HG03025 (cell line): Measurements from ENCODE around the gene C10orf120.

ENCODE experiments used
- ATAC-seq: cut with Tn5 transposase; IDR thresholded peaks from one replicate; pipeline ENCODE4 v1.9.1; 2021; ENCODE audit warnings: mild to moderate bottlenecking, moderate library complexity; ENCODE audit not compliant: unreplicated experiment, low FRiP score

The C10orf120 gene

DNA sequence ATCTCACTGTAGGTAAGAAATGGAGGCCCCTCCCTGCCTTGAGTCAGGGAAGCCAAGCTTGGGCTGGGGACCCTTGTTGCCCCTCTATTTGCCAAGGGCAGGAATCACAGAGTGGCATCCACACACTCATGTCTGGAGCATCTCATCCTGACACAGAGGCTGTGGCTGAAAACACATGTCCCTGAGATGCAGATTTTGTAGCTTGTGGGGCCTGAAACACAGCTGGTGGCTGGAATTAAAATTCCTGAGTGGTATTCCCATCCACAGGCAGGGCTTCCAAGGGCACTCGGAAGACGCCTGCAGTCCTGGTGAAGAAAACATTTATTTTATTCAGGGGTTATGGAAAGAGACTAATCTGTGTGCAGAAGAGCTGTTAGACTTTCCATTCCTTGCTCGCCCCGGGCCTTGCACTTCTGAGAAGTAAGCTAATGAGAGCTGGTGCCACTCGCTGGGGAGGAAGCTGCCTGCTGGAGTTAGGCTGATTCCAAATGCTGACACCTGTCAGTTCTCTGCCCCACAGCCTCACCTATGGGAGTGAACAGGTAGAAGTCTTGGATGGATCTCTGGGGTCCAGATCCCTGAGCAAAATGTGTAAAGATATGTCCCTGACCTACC is 36.0 kb downstream of the C10orf120 start:
- ATAC-seq, result no peak

DNA sequence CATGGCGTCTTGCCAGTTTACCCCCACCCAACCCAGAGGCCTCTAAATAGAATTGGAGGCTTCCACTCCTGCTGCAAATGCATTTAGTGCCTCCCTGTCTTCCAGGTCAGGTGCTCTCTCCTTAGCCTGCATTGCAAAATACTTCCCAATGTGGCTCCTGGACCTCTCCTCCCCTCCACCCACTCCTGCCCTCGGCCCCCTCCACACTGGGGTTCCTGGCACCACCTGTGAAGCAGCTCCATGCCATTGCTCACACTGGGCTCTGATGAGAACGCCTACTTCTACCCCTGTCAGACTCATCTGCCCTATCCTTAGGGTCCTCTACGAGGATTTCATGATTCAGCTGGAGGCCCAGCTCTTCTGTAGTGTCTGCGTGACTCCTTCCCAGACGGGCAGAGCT is 37.4 kb downstream of the C10orf120 start:
- no peak for ATAC-seq

DNA sequence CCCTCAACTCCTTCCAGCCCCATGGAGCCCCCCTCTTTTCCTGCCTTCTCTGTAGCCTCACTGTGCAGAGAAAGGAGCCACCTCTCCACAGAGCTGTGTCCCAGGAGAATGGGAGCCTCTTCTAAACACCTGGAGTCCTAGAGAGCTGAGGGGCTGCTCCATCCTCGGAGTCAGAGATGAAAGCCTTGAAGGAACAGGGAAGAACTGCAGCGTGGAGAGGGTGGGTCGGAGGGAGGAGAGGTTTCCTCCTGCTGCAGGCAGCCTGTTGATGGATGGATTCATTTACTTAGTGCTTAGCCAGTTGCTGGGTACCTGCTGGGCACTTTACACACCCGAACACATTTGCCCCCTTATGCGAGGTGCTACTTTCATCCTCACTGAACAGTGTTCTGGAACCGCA is 39.0 kb downstream of the C10orf120 start:
- ATAC-seq, result no peak

DNA sequence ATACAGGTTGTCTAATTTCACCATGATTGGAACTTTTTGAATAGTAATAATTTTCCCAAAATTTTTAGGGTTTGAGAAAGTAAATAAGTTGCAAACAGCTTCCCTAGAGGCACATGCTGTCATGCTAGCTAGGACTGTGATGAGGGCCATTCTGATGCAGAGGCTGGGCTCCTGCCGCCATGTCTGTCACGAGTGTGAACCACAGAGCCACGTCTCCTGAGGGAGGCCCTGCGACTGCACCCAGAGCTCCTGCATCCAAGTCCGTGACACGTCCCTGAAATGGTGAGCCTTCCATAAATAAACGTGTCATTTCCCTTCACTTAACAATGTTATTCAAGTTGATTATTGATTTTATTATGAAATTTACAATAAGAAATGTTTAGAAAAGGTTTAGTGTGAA is 40.0 kb downstream of the C10orf120 start:
- ATAC-seq, result no peak

DNA sequence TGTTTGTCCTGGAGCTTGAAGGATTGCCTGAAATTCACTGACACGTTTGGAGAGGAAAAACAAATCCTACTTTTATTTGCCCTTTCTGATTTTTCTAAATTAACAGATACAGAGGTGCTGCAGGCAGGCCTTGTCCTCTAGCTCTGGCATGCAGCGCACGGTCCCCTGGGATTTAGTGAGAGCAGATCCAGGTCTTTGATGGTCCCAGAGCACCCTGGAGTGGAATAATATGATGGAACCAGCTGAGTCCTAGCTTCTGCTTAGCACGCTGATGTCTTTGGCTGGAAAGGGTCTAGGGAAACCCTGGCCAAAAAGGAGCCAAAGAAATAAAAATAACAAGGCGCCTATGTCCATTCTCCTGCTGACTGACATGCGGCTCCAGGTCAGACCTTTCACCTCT is 40.5 kb downstream of the C10orf120 start:
- no peak for ATAC-seq

DNA sequence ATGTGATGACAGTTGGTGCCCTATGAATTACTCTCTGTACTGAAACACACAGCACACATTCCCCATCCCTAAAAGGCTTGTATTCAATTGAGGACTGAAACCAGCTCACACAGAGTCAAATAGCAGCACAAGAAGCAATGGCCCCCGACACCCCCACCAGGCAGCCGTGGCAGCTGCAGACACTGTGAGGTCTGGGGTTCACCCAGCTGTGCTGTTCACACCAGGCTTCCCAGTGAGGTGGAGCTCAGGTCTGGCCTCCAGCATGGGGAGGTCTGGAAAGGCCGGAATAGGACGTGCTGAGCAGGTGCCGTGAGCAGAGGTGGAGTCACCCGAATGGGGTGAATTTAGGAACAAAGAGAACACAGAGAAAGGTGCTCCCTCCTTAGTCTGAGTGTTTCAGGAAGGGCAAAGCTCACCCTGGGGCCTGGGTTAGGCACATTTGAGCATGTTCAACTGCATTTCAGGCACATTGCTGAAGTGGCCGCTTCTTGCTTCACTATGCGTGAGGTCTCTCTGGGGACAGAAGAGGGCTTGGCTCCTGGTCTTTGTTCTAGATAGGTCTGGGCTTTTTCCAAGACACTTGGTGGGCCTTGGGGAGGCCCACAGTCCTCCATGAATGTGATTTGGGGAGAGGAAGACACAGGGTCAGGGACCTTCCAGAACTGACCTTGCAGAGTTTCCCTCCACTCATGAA is 41.1 kb downstream of the C10orf120 start:
- no peak for ATAC-seq

DNA sequence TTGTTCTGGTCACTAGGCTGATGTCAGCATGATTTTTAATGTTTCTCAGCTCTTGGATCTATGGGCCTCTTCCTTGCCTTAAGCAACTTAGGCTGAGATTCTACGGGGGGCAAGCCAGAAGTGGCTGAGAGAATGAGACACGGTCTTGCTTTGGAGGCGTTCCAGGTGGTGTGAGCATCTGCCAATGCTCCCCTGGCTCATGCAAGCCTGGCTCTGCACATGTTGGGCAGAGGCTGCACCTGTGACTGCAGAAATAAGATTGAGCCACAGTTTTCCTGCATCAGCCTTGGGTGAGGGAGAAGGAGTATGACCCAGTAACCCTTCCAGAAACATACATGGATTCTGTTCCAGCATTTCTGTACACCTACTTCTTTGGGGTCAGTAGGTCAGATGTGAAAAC is 41.9 kb downstream of the C10orf120 start:
- no peak for ATAC-seq

DNA sequence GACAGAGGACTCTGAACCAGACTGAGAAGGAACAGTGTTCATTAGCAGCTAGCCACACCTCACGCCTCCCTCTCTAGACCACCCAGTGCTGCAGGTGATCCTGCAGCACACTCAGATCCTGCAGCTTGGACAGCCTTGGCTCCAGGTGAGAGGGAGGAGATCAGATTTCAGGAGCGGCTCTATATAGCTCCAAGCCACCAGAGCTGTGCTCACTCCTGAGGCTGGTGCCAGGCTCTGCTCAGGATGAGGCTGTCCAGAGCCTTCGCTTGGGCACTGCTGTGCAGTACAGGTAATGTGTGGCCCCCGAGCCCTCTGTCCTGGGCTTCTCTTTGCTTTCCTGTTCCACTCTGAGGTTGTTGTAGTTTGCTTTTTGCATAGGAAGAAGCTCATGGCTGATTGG is 42.4 kb downstream of the C10orf120 start:
- no peak for ATAC-seq

DNA sequence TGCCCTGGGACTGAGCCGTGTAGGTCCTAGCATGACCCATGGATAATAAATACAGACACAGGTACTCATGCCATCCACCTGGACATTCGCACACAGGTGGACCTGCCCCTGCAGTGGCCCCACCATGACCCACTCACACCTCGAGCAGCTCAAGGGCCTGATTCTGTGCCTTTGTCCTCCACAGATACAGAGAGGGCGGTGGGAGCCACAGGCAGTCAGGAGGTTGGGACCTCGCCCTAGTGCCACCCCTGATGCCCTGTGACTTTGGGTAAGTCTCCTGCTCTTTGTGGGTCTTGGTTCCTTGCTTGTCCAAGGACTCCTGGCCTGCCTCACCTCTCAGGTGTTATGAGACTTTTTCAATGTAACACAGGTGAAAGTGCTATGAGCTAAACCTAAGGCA is 42.9 kb downstream of the C10orf120 start:
- no peak for ATAC-seq

DNA sequence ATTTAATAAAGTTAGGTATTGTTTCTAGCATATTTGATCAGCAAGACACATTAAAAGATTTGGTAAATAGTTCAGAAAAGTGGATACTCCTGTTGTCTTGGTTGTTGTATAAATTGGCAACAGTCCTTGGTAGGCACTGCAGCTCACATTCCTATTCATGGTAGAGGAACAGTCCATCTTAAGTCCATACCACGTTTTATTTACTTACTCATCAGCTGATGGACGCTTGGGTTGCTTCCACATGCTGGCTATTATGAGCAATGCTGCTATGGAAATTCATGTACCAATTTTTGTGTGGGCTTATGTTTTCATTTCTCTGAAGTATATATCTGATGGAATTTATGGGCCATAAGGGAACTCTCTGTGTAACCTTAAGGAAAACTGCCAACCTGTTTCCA is 43.3 kb downstream of the C10orf120 start:
- no peak for ATAC-seq

DNA sequence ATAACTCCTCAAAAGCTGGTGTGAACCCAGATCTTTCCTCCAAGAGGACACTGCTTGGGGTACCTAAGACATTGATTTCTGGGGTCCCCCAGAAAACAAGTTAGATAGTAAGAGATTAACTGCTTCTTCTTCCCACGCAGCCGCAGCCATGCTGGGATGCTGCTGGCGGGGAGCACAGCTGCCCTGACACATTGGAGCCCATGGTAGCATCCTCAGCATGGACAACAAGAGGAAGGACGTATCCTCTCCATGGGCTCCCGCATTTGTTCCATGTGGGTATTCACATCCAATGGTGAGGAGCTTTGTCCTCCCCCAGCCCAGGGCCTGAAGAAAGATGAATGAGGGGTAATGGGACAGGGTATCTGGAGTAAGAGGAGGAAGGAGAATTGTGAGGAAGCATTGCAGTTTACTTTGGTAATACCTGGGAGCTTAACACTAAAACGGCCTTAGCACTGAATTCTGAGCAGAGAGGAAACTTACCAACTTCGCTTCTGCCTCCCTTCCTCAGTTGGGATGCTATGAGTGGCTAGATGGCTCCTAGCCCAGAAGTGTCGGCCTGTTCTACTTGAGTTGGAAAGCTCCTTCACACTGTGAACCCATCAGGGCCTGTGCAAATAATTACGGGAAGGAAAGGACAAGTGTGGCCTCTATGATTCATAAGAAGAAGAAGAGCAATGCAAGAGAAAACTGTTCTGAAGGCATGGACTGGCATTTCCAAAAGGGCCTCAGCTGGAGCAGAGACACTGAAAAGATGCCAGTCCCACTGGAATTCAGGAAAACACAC is 43.9 kb downstream of the C10orf120 start:
- ATAC-seq, result no peak

DNA sequence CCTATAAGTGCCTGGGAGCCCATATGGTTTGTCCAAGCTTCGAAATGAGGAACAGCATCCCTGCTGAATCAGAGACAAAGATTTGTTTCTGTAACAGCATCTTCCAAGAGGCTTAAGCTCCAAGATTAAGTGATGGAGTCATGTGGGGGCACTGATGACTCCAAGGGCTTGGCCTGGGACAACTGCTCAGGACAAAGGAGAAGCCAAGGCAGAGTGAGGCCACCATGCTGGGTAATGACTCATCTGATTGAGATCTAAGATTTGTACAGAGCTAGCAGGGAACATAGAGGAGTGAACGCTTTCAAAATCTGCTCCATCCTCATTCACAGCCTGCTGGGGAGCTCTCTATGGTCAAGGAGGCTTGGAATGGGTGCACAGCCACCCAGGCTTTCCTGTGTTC is 49.3 kb downstream of the C10orf120 start:
- ATAC-seq, result no peak

DNA sequence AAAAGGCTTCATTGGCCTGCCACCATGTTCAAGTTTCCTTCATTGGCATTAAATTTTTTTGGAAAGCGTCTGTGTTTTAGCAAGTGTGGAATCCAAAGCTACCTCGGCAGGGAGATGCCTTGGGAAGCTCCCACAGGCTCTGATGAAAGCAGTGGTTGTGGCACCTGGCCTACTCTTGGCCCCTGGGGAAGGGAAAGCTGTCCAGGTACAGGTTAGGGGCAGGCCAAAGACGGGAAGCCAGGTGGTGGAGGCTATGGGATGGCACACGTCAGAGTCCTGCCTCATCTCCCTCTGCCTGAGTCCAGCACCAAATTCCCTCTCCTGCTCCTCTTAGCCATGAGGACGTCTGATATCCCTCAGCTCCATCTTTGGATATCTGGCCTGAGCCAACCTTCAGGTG is 49.7 kb downstream of the C10orf120 start:
- no peak for ATAC-seq

DNA sequence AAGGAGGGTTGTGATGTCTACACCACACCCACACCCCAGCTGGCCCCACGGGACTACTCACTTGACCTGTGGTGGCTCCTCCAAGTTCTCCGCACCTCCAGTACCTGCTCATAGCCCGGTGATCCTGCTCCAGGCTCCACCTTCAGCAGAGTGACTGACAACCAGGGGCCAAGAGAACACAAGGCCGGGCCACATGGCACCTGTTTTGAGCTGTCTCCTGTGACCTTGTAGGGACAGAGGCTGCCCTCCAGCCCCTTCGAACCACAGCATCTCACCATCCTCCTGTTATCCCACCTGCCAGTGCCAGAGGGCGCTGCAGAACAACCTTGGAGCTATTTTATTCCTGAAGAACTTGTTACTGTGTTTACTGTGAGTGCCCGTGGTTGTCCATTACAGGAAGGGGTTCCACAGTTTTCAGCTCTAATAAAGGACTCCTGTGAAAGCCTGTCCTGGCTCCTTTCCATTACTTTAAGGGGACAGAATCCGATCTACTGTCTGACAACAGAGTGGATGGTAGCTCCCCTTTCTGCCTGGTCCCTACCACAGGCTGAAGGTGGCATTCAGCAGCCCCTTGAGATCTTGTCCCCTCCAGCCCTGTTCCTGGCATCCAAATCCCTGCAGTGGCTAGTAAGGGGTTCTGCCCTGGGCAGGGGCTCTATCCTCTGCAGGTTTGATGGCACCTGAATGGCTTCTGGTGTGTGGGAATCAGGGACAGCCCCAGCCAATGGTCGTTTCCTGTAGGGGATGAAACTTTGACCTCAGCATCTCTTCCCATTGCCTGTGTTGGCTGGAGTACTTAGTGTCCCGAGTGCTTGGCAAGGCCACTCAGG is 50.8 kb downstream of the C10orf120 start:
- no peak for ATAC-seq
